Smooth muscle cell (in vitro differentiated cells): ENCODE measurements around the gene KRT7. TPM values are rescaled to one million over a fixed set of nuclear protein-coding genes. Genes with fewer than 3 reads are reported as not detected.

Experiments used
- DNase-seq: peaks from one replicate; lab custom pipeline; 2025; ENCODE audit not compliant: unreplicated experiment; lab: John Stamatoyannopoulos, UW
- H2AFZ ChIP-seq: fragments of 200-600 bp; sonication (generic); 2 replicates; pipeline ENCODE4 v1.6.0; 2016; ENCODE audit warnings: antibody characterized with exemption, low read depth, mild to moderate bottlenecking
- H3F3A ChIP-seq: fragments of 200-600 bp; sonication (generic); 2 replicates; pipeline ENCODE4 v1.6.0; 2017; ENCODE audit warnings: antibody characterized with exemption, low read depth
- H3K27ac ChIP-seq: fragments of 200-600 bp; sonication (generic); 2 replicates; pipeline ENCODE4 v1.5.1; 2016; ENCODE audit warnings: low read depth, mild to moderate bottlenecking
- H3K27me3 ChIP-seq: fragments of 200-600 bp; sonication (generic); 2 replicates; pipeline ENCODE4 v1.6.1; 2016; ENCODE audit warnings: low read depth, mild to moderate bottlenecking
- H3K36me3 ChIP-seq: fragments of 200-600 bp; sonication (generic); 2 replicates; pipeline ENCODE4 v1.5.1; 2016; ENCODE audit warnings: low read depth
- H3K4me1 ChIP-seq: fragments of 200-600 bp; sonication (generic); 2 replicates; pipeline ENCODE4 v1.5.1; 2016; ENCODE audit warnings: low read depth
- H3K4me2 ChIP-seq: fragments of 200-600 bp; sonication (generic); 2 replicates; pipeline ENCODE4 v1.6.0; 2016; ENCODE audit warnings: mild to moderate bottlenecking
- H3K4me3 ChIP-seq: fragments of 200-600 bp; sonication (generic); 2 replicates; pipeline ENCODE4 v1.5.1; 2016; ENCODE audit warnings: mild to moderate bottlenecking
- H3K79me2 ChIP-seq: fragments of 200-600 bp; sonication (generic); 2 replicates; pipeline ENCODE4 v1.6.0; 2016; ENCODE audit warnings: low read depth, mild to moderate bottlenecking
- H3K9ac ChIP-seq: fragments of 200-600 bp; sonication (generic); 2 replicates; pipeline ENCODE4 v1.6.0; 2016; ENCODE audit warnings: low read depth
- H3K9me3 ChIP-seq: fragments of 200-600 bp; sonication (generic); replicated peaks from 2 replicates; pipeline ENCODE4 v1.5.1; 2016; ENCODE audit warnings: low read depth
- H4K20me1 ChIP-seq: fragments of 200-600 bp; sonication (generic); 2 replicates; pipeline ENCODE4 v1.6.0; 2016; ENCODE audit warnings: low read depth
- CTCF ChIP-seq: fragments of 200-600 bp; sonication (generic); IDR thresholded peaks from 2 replicates; pipeline ENCODE4 v1.5.1; 2017; ENCODE audit warnings: borderline replicate concordance, mild to moderate bottlenecking, antibody characterized with exemption; ENCODE audit not compliant: insufficient read depth, poor library complexity, severe bottlenecking
- WGBS: methylation state at CpG from one replicate; pipeline ENCODE4 v1.1.7; 2016; ENCODE audit warnings: low lambda C conversion rate; 5-methylcytosine and 5-hydroxymethylcytosine counted together
- polyA plus RNA-seq: library from polyadenylated mRNA; unstranded; fragments of >200 nt; fragmentation: Nextera tagmentation; extraction: Ambion mirVana; gene quantifications from 2 replicates; pipeline ENCODE4 v1.2.1, GENCODE V29; 2016
- total RNA-seq: library from RNA; depleted of rRNA; stranded (reverse); fragments of >200 nt; gene quantifications from 2 replicates; pipeline ENCODE4 v1.2.3, GENCODE V29; 2014

The KRT7 gene
- total and polyA plus RNA-seq, 2 experiments from 2014 or later, result 190 to 214 TPM

GRCh38 chr12:52221070-52221781, 11.8 kb upstream of the KRT7 start:
- Histone ChIP-seq H3K4me2 (no peak overlapping the region), H3K36me3 (no peaks in the 10 kb centered on the region), H3K4me1 (no peaks in the 10 kb centered on the region), H3K27ac (no peak overlapping the region), H3F3A (no peaks in the 10 kb centered on the region), H3K79me2 (no peaks in the 10 kb centered on the region), H2AFZ (no peak overlapping the region), H3K9me3 (no peaks in the 10 kb centered on the region), H3K27me3 (peaks cover 13% of the 10 kb centered on the region), H3K9ac (no peak overlapping the region), H3K4me3 (no peak overlapping the region), H4K20me1 (no peaks in the 10 kb centered on the region)
- WGBS, result 84% methylated on average over 4 of the region's 4 CpGs
- no peak for DNase-seq
- no peak for TF ChIP-seq CTCF

- H3F3A ChIP-seq, result no peaks in the 10 kb centered on the region
- H3K4me1 ChIP-seq, result no peaks in the 10 kb centered on the region
- peaks cover 14% of the 10 kb centered on the region for H3K27me3 ChIP-seq
- no peak overlapping the region for H2AFZ ChIP-seq
- no peak overlapping the region for H3K27ac ChIP-seq
- no peaks in the 10 kb centered on the region for H3K79me2 ChIP-seq
- H3K36me3 ChIP-seq, result no peaks in the 10 kb centered on the region
- H3K9me3 ChIP-seq, result no peaks in the 10 kb centered on the region
- H4K20me1 ChIP-seq, result no peaks in the 10 kb centered on the region
- TF ChIP-seq CTCF, result peak; percentile 41
- H3K9ac ChIP-seq, result no peak overlapping the region
- no peak for DNase-seq
- H3K4me3 ChIP-seq, result no peak overlapping the region
- 21% methylated on average over 8 of the region's 8 CpGs for WGBS
- no peak overlapping the region for H3K4me2 ChIP-seq
These were observed 11.1 kb upstream of the KRT7 start for GRCh38 chr12:52221912-52222457.

- Histone ChIP-seq H3K4me1 (no peaks in the 10 kb centered on the region), H3K36me3 (no peaks in the 10 kb centered on the region), H3K79me2 (no peaks in the 10 kb centered on the region), H3K4me2 (no peak overlapping the region), H3K9ac (no peak overlapping the region), H3F3A (no peaks in the 10 kb centered on the region), H3K27me3 (peaks cover 18% of the 10 kb centered on the region), H3K27ac (no peak overlapping the region), H3K9me3 (no peaks in the 10 kb centered on the region), H4K20me1 (no peaks in the 10 kb centered on the region), H3K4me3 (no peak overlapping the region), H2AFZ (no peak overlapping the region)
- no peak for TF ChIP-seq CTCF
- WGBS, result 90% methylated on average over 4 of the region's 4 CpGs
- DNase-seq, result no peak
These were observed 10.4 kb upstream of the KRT7 start for GRCh38 chr12:52222692-52223091.

GRCh38 chr12:52223406-52224039, 9.5 kb upstream of the KRT7 start:
- 66% methylated on average over 5 of the region's 5 CpGs for WGBS
- H3K9ac ChIP-seq, result no peak overlapping the region
- no peak for DNase-seq
- H3K27me3 ChIP-seq, result peaks cover 18% of the 10 kb centered on the region
- no peak overlapping the region for H3K4me2 ChIP-seq
- no peak overlapping the region for H2AFZ ChIP-seq
- H3K36me3 ChIP-seq, result no peaks in the 10 kb centered on the region
- H3K27ac ChIP-seq, result no peak overlapping the region
- H3K9me3 ChIP-seq, result no peaks in the 10 kb centered on the region
- H3K79me2 ChIP-seq, result no peaks in the 10 kb centered on the region
- H4K20me1 ChIP-seq, result no peaks in the 10 kb centered on the region
- H3K4me1 ChIP-seq, result no peaks in the 10 kb centered on the region
- no peaks in the 10 kb centered on the region for H3F3A ChIP-seq
- TF ChIP-seq CTCF, result no peak
- no peak overlapping the region for H3K4me3 ChIP-seq
